Measurements from ENCODE around the gene GMDS. TPM values are rescaled to one million over a fixed set of nuclear protein-coding genes. Genes with fewer than 3 reads are reported as not detected.

The GMDS gene
- total RNA-seq, 2 donors from 2014 or later, result 19.6 to 36.3 TPM

- H3K4me1 Mint-ChIP-seq, result peaks cover 19% of the 10 kb centered on the region
- no peak for ATAC-seq (replicated peaks)
- H3K9me3 Mint-ChIP-seq, result no peaks in the 10 kb centered on the region
- no peaks in the 10 kb centered on the region for H3K36me3 Mint-ChIP-seq (ENCODE audit: low read depth)
- no peak overlapping the region for H3K4me3 Mint-ChIP-seq
- H3K27me3 Mint-ChIP-seq, result no peaks in the 10 kb centered on the region
- H3K27ac Mint-ChIP-seq, result no peak overlapping the region
Observed at GRCh38 chr6:2132916-2133315, 112.5 kb downstream of the GMDS start.

GRCh38 chr6:2132416-2132815 is 113.0 kb downstream of the GMDS start:
- no peak for ATAC-seq (replicated peaks)
- peaks cover 19% of the 10 kb centered on the region for H3K4me1 Mint-ChIP-seq

GRCh38 chr6:2129182-2129621 is 116.2 kb downstream of the GMDS start:
- H3K27ac Mint-ChIP-seq, result peak overlapping the region; percentile 7
- ATAC-seq (replicated peaks), result no peak
- H3K4me1 Mint-ChIP-seq, result peaks cover 19% of the 10 kb centered on the region
- no peaks in the 10 kb centered on the region for H3K9me3 Mint-ChIP-seq
- H3K36me3 Mint-ChIP-seq (ENCODE audit: low read depth), result no peaks in the 10 kb centered on the region
- peak overlapping the region; percentile 18 for H3K4me3 Mint-ChIP-seq
- H3K27me3 Mint-ChIP-seq, result no peaks in the 10 kb centered on the region

More at GRCh38 chr6:2132416-2132815, 113.0 kb downstream of the GMDS start:
- H3K36me3 Mint-ChIP-seq (ENCODE audit: low read depth), result no peaks in the 10 kb centered on the region
- H3K27ac Mint-ChIP-seq, result no peak overlapping the region
- H3K27me3 Mint-ChIP-seq, result no peaks in the 10 kb centered on the region
- H3K9me3 Mint-ChIP-seq, result no peaks in the 10 kb centered on the region
- H3K4me3 Mint-ChIP-seq, result no peak overlapping the region

GRCh38 chr6:2127484-2127911 is 117.9 kb downstream of the GMDS start:
- ATAC-seq (replicated peaks), result peak; percentile 96
- Mint-ChIP-seq H3K36me3 (ENCODE audit: low read depth) (no peaks in the 10 kb centered on the region), H3K27ac (peak overlapping the region; percentile 56), H3K9me3 (no peaks in the 10 kb centered on the region), H3K27me3 (no peaks in the 10 kb centered on the region), H3K4me3 (peak overlapping the region; percentile 60), H3K4me1 (peaks cover 19% of the 10 kb centered on the region)

GRCh38 chr6:2126351-2126750 is 119.1 kb downstream of the GMDS start:
- Mint-ChIP-seq H3K9me3 (no peaks in the 10 kb centered on the region), H3K4me1 (peaks cover 26% of the 10 kb centered on the region), H3K36me3 (ENCODE audit: low read depth) (no peaks in the 10 kb centered on the region), H3K27ac (peak overlapping the region; percentile 56), H3K27me3 (no peaks in the 10 kb centered on the region), H3K4me3 (no peak overlapping the region)
- ATAC-seq (replicated peaks), result no peak

- Mint-ChIP-seq H3K27ac (no peak overlapping the region), H3K4me1 (peaks cover 23% of the 10 kb centered on the region), H3K4me3 (no peak overlapping the region), H3K27me3 (no peaks in the 10 kb centered on the region), H3K9me3 (no peaks in the 10 kb centered on the region), H3K36me3 (ENCODE audit: low read depth) (no peaks in the 10 kb centered on the region)
- ATAC-seq (replicated peaks), result no peak
Observed at GRCh38 chr6:2125158-2125557, 120.2 kb downstream of the GMDS start.

- no peak overlapping the region for H3K4me3 Mint-ChIP-seq
- no peaks in the 10 kb centered on the region for H3K9me3 Mint-ChIP-seq
- peaks cover 18% of the 10 kb centered on the region for H3K4me1 Mint-ChIP-seq
- no peaks in the 10 kb centered on the region for H3K36me3 Mint-ChIP-seq (ENCODE audit: low read depth)
- H3K27ac Mint-ChIP-seq, result no peak overlapping the region
- H3K27me3 Mint-ChIP-seq, result no peaks in the 10 kb centered on the region
- no peak for ATAC-seq (replicated peaks)
Observed at GRCh38 chr6:2124260-2124709, 121.1 kb downstream of the GMDS start.

GRCh38 chr6:2120912-2121311 is 124.5 kb downstream of the GMDS start:
- Mint-ChIP-seq H3K9me3 (no peaks in the 10 kb centered on the region), H3K27me3 (no peaks in the 10 kb centered on the region), H3K4me3 (no peak overlapping the region), H3K36me3 (ENCODE audit: low read depth) (no peaks in the 10 kb centered on the region), H3K27ac (peak overlapping the region; percentile 31), H3K4me1 (peaks cover 7% of the 10 kb centered on the region)
- ATAC-seq (replicated peaks), result no peak

- H3K36me3 Mint-ChIP-seq (ENCODE audit: low read depth), result no peaks in the 10 kb centered on the region
- no peak for ATAC-seq (replicated peaks)
- no peak overlapping the region for H3K27ac Mint-ChIP-seq
- no peak overlapping the region for H3K4me3 Mint-ChIP-seq
- no peaks in the 10 kb centered on the region for H3K9me3 Mint-ChIP-seq
- H3K4me1 Mint-ChIP-seq, result peaks cover 7% of the 10 kb centered on the region
- no peaks in the 10 kb centered on the region for H3K27me3 Mint-ChIP-seq
Observed at GRCh38 chr6:2119275-2119674, 126.1 kb downstream of the GMDS start.

GRCh38 chr6:2118136-2118535 is 127.3 kb downstream of the GMDS start:
- peaks cover 10% of the 10 kb centered on the region for H3K36me3 Mint-ChIP-seq (ENCODE audit: low read depth)
- H3K27ac Mint-ChIP-seq, result no peak overlapping the region
- no peak for ATAC-seq (replicated peaks)
- H3K27me3 Mint-ChIP-seq, result peaks cover 4% of the 10 kb centered on the region
- peaks cover 3% of the 10 kb centered on the region for H3K9me3 Mint-ChIP-seq
- peaks cover 10% of the 10 kb centered on the region for H3K4me1 Mint-ChIP-seq
- H3K4me3 Mint-ChIP-seq, result no peak overlapping the region

- Mint-ChIP-seq H3K9me3 (peaks cover 9% of the 10 kb centered on the region), H3K4me1 (peaks cover 17% of the 10 kb centered on the region), H3K4me3 (no peak overlapping the region), H3K27ac (no peak overlapping the region), H3K27me3 (peaks cover 9% of the 10 kb centered on the region), H3K36me3 (ENCODE audit: low read depth) (peaks cover 15% of the 10 kb centered on the region)
- ATAC-seq (replicated peaks), result no peak
Observed at GRCh38 chr6:2117447-2117846, 128.0 kb downstream of the GMDS start.

- H3K9me3 Mint-ChIP-seq, result peaks cover 9% of the 10 kb centered on the region
- peaks cover 15% of the 10 kb centered on the region for H3K36me3 Mint-ChIP-seq (ENCODE audit: low read depth)
- H3K4me3 Mint-ChIP-seq, result no peak overlapping the region
- peaks cover 9% of the 10 kb centered on the region for H3K27me3 Mint-ChIP-seq
- peaks cover 13% of the 10 kb centered on the region for H3K4me1 Mint-ChIP-seq
- ATAC-seq (replicated peaks), result no peak
- no peak overlapping the region for H3K27ac Mint-ChIP-seq
Observed at GRCh38 chr6:2116496-2116895, 128.9 kb downstream of the GMDS start.

GRCh38 chr6:2114100-2114499 is 131.3 kb downstream of the GMDS start:
- Mint-ChIP-seq H3K4me3 (no peak overlapping the region), H3K9me3 (peaks cover 9% of the 10 kb centered on the region), H3K36me3 (ENCODE audit: low read depth) (peaks cover 25% of the 10 kb centered on the region), H3K4me1 (peaks cover 24% of the 10 kb centered on the region), H3K27me3 (peaks cover 9% of the 10 kb centered on the region), H3K27ac (no peak overlapping the region)
- no peak for ATAC-seq (replicated peaks)

GRCh38 chr6:2111162-2111677 is 134.2 kb downstream of the GMDS start:
- H3K27me3 Mint-ChIP-seq, result peaks cover 9% of the 10 kb centered on the region
- H3K36me3 Mint-ChIP-seq (ENCODE audit: low read depth), result peaks cover 30% of the 10 kb centered on the region
- peak overlapping the region; percentile 78 for H3K4me3 Mint-ChIP-seq
- peaks cover 9% of the 10 kb centered on the region for H3K9me3 Mint-ChIP-seq
- ATAC-seq (replicated peaks), result peak; percentile 92
- H3K27ac Mint-ChIP-seq, result peak overlapping the region; percentile 96
- H3K4me1 Mint-ChIP-seq, result peaks cover 24% of the 10 kb centered on the region

- peak; percentile 87 for ATAC-seq (replicated peaks)
- H3K36me3 Mint-ChIP-seq (ENCODE audit: low read depth), result peaks cover 30% of the 10 kb centered on the region
- peaks cover 9% of the 10 kb centered on the region for H3K9me3 Mint-ChIP-seq
- H3K27ac Mint-ChIP-seq, result peak overlapping the region; percentile 96
- peak overlapping the region; percentile 78 for H3K4me3 Mint-ChIP-seq
- peaks cover 24% of the 10 kb centered on the region for H3K4me1 Mint-ChIP-seq
- H3K27me3 Mint-ChIP-seq, result peaks cover 9% of the 10 kb centered on the region
Observed at GRCh38 chr6:2110504-2110903, 134.9 kb downstream of the GMDS start.
